Neural progenitor cell (in vitro differentiated cells): ENCODE results near the gene UBE2Q1.

Source experiments
- EZH2 ChIP-seq: fragments of 200-600 bp; sonication (generic); IDR thresholded peaks from 2 replicates; pipeline ENCODE4 v1.6.1; 2017; ENCODE audit warnings: antibody characterized with exemption, mild to moderate bottlenecking, moderate library complexity
- EZH2phosphoT487 ChIP-seq: fragments of 200-600 bp; sonication (generic); IDR thresholded peaks from 2 replicates; pipeline ENCODE4 v1.6.1; 2017; ENCODE audit warnings: antibody characterized with exemption
- TF ChIP-seq, protein P1 (sequence below): fragments of 200-600 bp; sonication (generic); IDR thresholded peaks from 2 replicates; pipeline ENCODE4 v1.5.1; 2017; ENCODE audit warnings: antibody characterized with exemption, mild to moderate bottlenecking

DNA sequence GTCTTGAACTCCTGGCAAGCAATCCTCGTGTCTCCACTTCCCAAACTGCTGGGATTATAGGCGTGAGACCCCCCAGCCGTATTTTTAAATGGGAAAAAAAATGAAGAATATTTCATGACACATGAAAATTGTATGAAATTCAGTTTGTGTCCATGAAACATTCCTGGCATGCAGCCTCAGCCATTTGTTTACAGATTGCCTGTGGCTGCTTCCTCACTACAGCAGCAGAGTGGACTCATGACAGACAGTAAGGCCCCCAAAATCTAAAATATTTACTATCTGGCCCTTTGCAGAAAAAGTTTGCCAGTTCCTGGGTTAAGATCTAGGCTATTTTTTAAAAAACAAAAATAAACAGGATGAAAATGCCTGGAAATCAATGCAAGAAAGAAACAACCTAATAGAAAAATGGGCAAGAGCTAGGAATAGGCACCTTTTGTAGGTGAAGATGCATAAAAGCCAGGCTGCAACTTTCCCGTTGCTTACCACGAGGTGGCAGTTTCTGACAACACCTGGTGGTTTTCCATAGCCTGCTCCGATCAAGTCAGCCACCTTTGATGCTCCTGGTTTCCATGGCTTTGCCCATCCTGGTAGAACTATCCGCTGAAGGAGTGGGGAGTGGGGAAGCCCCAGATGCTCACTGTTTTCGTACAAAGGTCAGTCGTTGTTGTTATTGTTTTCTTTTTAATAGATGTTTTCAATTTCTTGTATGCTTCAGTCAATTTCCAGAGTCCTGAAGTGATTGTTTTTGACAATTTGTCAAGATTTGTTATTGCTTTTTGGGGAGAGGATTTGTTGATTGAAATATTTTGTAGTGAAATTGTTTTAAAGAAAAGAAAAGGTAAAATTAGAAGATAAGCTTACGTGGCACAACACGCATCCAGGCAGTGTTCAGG, 24.3 kb downstream of the UBE2Q1 start:
- TF ChIP-seq, protein P1, sequence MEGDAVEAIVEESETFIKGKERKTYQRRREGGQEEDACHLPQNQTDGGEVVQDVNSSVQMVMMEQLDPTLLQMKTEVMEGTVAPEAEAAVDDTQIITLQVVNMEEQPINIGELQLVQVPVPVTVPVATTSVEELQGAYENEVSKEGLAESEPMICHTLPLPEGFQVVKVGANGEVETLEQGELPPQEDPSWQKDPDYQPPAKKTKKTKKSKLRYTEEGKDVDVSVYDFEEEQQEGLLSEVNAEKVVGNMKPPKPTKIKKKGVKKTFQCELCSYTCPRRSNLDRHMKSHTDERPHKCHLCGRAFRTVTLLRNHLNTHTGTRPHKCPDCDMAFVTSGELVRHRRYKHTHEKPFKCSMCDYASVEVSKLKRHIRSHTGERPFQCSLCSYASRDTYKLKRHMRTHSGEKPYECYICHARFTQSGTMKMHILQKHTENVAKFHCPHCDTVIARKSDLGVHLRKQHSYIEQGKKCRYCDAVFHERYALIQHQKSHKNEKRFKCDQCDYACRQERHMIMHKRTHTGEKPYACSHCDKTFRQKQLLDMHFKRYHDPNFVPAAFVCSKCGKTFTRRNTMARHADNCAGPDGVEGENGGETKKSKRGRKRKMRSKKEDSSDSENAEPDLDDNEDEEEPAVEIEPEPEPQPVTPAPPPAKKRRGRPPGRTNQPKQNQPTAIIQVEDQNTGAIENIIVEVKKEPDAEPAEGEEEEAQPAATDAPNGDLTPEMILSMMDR, result peak; percentile 65
- TF ChIP-seq EZH2 (no peak), EZH2phosphoT487 (no peak)
